ENCODE measurements around the gene KRI1. TPM values are rescaled to one million over a fixed set of nuclear protein-coding genes. Genes with fewer than 3 reads are reported as not detected.

Gene KRI1
- total and polyA plus RNA-seq, 4 donors = 12.8 to 26.0 (median 19.1) TPM

DNA sequence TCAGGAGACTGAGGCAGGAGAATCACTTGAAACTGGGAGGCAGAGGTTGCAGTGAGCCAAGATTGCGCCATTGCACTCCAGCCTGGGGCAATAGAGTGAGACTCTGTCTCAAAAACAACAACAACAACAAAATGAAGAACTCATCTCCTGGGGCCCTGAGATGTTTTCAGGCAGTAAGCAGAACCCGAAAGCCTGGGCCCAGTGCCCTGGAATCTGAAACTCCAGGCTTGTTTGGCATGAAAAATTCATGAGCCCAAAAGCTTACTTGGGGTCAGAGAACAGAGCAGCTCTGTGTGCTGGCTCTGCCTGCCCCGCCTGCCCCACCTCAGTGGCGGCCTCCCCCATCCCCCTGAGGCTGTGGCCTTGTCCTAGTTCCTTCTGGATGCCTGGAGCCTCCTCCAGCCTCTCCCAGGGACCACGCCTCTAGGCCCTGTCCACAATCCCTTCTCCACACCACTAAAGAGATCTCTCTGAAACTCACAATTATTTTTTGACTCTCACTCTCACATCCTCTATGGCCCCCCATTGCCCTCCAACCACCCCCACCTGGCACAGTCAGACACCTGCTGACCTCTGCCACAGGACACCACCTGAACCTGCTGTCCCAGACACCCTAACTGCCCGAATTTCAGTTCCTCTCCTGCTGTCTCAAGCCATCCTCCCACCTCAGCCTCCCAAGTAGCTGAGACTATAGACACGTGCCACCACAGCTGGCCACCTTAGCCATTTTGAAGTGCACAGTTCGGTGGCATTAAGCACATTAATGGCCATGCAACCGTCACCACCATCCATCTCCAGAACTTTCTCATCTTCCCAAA, 28.2 kb upstream of the KRI1 start:
- WGBS, 2 donors = 69 to 77% methylated on average over 9 of the region's 9 CpGs
- peak overlapping the region in 1 of 2 donors; percentile 4 for H3K27ac ChIP-seq (ENCODE audit: low read depth in 1 of 2, low read length in 1 of 2)
- H3K27me3 ChIP-seq (ENCODE audit: control insufficient read depth in 3 of 3, insufficient read depth in 3 of 3, low read length in 2 of 3) = no peaks in the 10 kb centered on the region
- ATAC-seq (ENCODE audit: insufficient read depth, low FRiP score) = no peak
- H3K4me1 ChIP-seq (ENCODE audit: control insufficient read depth in 5 of 5, insufficient read depth in 5 of 5, low read length in 5 of 5) = peaks cover 0 to 11% (median 0%) of the 10 kb centered on the region in 5 donors
- no peak overlapping the region for H3K4me3 ChIP-seq
- H3K9me3 ChIP-seq (ENCODE audit: control insufficient read depth in 4 of 4, insufficient read depth in 3 of 4, low read length in 3 of 4) = no peaks in the 10 kb centered on the region
- no peak for DNase-seq
- H3K9ac ChIP-seq (ENCODE audit: insufficient read depth in 1 of 2, low read length in 2 of 2) = no peak overlapping the region
- TF ChIP-seq, protein P1, sequence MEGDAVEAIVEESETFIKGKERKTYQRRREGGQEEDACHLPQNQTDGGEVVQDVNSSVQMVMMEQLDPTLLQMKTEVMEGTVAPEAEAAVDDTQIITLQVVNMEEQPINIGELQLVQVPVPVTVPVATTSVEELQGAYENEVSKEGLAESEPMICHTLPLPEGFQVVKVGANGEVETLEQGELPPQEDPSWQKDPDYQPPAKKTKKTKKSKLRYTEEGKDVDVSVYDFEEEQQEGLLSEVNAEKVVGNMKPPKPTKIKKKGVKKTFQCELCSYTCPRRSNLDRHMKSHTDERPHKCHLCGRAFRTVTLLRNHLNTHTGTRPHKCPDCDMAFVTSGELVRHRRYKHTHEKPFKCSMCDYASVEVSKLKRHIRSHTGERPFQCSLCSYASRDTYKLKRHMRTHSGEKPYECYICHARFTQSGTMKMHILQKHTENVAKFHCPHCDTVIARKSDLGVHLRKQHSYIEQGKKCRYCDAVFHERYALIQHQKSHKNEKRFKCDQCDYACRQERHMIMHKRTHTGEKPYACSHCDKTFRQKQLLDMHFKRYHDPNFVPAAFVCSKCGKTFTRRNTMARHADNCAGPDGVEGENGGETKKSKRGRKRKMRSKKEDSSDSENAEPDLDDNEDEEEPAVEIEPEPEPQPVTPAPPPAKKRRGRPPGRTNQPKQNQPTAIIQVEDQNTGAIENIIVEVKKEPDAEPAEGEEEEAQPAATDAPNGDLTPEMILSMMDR (IDR thresholded peaks at IDR 0.05; ENCODE audit: control extremely low read depth, extremely low read depth) = no peak
- no peaks in the 10 kb centered on the region for H3K36me3 ChIP-seq (ENCODE audit: control insufficient read depth in 4 of 4, insufficient read depth in 4 of 4, low read length in 4 of 4)

DNA sequence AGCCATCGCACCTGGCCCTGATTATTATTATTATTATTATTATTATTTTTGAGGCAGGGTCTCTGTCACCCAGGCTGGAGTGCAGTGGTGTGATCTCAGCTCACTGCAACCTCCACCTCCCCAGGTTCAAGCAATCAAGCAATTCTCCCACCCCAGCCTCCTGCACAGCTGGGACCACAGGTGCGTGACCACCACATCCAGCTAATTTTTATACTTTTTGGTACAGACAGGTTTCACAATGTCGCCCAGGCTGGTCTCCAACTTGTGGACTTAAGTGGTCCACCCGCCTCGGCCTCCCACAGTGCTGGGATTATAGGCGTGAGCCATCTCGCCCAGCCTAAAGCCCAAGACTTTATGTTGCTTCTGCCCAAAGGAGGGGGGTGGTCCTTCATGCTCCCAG, 27.3 kb upstream of the KRI1 start:
- TF ChIP-seq, protein P1 (IDR thresholded peaks at IDR 0.05; ENCODE audit: control extremely low read depth, extremely low read depth) = no peak
- WGBS, 2 donors = 96% methylated on average over 7 of the region's 7 CpGs
- no peak overlapping the region for H3K27ac ChIP-seq (ENCODE audit: low read depth in 1 of 2, low read length in 1 of 2)
- H3K9ac ChIP-seq (ENCODE audit: insufficient read depth in 1 of 2, low read length in 2 of 2) = no peak overlapping the region
- no peak for DNase-seq
- H3K27me3 ChIP-seq (ENCODE audit: control insufficient read depth in 3 of 3, insufficient read depth in 3 of 3, low read length in 2 of 3) = peaks cover 0 to under 1% (median 0%) of the 10 kb centered on the region in 3 donors
- no peak for ATAC-seq (ENCODE audit: insufficient read depth, low FRiP score)
- no peaks in the 10 kb centered on the region for H3K9me3 ChIP-seq (ENCODE audit: control insufficient read depth in 4 of 4, insufficient read depth in 3 of 4, low read length in 3 of 4)
- H3K4me1 ChIP-seq (ENCODE audit: control insufficient read depth in 5 of 5, insufficient read depth in 5 of 5, low read length in 5 of 5) = peaks cover 0 to 11% (median 0%) of the 10 kb centered on the region in 5 donors
- no peak overlapping the region for H3K4me3 ChIP-seq
- H3K36me3 ChIP-seq (ENCODE audit: control insufficient read depth in 4 of 4, insufficient read depth in 4 of 4, low read length in 4 of 4) = no peaks in the 10 kb centered on the region

DNA sequence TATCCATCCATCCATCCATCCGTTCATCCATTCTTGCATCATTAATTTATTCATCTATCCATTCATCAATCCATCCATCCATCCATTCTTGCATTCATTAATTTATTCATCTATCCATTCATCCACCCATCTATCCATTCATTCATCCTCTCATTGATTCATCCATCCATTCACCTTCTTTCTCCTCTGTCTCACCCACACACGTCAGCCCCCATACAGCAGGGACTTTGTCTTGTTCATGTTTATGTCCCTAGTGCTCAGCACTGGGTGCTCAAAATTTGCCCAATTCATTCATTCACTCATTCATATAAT, 22.0 kb upstream of the KRI1 start:
- no peak overlapping the region for H3K9ac ChIP-seq (ENCODE audit: insufficient read depth in 1 of 2, low read length in 2 of 2)
- DNase-seq (no peak), ATAC-seq (ENCODE audit: insufficient read depth, low FRiP score) (no peak)
- H3K27ac ChIP-seq (ENCODE audit: low read depth in 1 of 2, low read length in 1 of 2) = no peak overlapping the region
- TF ChIP-seq, protein P1 (IDR thresholded peaks at IDR 0.05; ENCODE audit: control extremely low read depth, extremely low read depth) = no peak
- no peaks in the 10 kb centered on the region for H3K36me3 ChIP-seq (ENCODE audit: control insufficient read depth in 4 of 4, insufficient read depth in 4 of 4, low read length in 4 of 4)
- 95 to 96% methylated on average over 2 of the region's 2 CpGs for WGBS, 2 donors
- H3K27me3 ChIP-seq (ENCODE audit: control insufficient read depth in 3 of 3, insufficient read depth in 3 of 3, low read length in 2 of 3) = peaks cover 0 to 15% (median 10%) of the 10 kb centered on the region in 3 donors
- peaks cover 0 to 2% (median 0%) of the 10 kb centered on the region in 5 donors for H3K4me1 ChIP-seq (ENCODE audit: control insufficient read depth in 5 of 5, insufficient read depth in 5 of 5, low read length in 5 of 5)
- no peaks in the 10 kb centered on the region for H3K9me3 ChIP-seq (ENCODE audit: control insufficient read depth in 4 of 4, insufficient read depth in 3 of 4, low read length in 3 of 4)
- no peak overlapping the region for H3K4me3 ChIP-seq

Measured in lung (tissue), 12 donors.